T1000 (cell line): Measurements from ENCODE around the gene CDH16.
"Not testable (repeated sequence)": the region's sequence is repeated elsewhere in the genome, so short reads cannot be mapped to it uniquely, and the experiment has no call there.

Experiments used
- DNase-seq: peaks from one replicate; lab custom pipeline; 2025; ENCODE audit warnings: mixed read lengths; lab: John Stamatoyannopoulos, UW

Gene CDH16

DNA sequence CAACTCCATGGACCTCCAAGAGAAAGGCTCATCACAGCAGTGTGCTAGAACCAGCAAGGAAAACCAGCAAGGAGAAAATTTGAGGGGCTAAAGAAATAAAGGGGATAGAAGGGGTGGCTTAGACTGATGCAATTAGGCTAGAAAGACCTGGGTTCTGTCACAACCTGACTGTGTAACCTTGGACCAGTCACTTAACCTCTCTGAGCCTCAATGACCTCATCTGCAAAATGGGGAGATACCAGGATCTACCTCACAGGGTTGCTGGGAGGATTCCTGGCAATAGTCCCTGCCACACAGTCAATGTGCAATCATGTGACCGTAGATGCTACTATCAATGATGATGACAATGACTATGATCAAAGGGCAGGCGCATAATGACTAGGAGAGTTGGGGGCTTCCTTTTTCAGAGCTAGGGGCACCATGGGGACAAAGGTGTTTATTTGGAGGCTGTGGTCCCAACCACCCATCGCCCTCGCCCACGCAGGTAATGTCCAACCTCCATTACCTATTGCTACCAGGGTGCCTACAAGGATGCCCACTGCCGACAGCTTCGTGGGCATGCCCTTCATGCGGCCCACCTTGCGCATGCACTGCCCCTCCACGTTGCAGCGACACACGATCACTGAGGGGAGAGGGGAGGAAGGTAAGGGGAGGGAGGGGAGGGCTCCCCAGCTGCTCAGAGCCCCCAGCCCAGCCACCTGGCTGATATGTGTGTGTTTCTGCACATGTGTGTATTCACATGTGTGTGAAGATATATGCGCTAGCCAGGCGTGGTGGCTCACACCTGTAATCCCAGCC is 9.7 kb downstream of the CDH16 start:
- no peak for DNase-seq

GRCh38 chr16:66908116-66908515 is 10.6 kb downstream of the CDH16 start:
- no peak for DNase-seq

DNA sequence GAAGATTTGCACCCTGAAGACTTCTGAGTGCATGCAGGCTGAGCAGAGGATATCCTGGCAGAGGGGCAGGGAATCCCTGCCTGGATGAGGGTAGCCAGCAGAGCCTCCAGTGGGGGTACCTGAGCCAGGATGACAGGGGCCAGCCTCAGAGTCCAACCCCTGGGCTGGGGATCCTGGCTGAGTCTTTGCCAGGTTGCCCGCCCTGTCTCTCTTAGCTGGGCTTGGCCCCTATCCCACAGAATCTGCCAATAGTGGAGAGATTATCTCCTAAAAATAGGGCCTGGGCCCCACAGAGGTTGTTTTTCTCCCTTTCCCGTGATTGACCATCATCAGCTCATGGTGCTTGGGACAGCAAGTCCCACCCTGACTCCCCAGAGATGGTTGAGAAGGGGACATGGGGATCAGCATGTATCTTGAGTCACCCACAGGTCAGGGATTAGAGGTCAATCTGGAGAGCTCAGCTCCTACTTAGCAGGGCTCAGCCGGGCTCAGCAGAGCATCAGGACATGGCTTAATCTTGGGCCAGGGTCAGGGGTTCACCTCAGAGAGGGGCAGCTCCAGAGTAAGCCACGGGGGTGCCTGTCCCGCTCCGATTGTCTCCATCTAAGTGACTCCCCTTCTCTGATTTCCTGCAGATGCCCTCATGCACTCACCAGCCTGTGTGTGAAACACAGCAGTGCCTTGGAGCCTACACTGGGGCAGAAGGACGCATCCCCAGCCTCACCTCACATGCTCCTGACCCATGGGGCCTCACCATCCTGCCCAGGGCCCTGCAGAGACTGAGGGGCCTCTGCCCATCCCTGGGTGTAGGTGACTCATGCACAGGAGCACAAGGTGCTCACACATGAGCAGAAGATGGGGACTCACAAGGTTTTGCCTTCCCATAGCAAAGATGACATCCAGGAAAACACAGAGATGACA is 11.5 kb downstream of the CDH16 start:
- no peak for DNase-seq

- no peak for DNase-seq
Measured at GRCh38 chr16:66905633-66906539, 12.8 kb downstream of the CDH16 start.

GRCh38 chr16:66904846-66905632 is 13.6 kb downstream of the CDH16 start:
- DNase-seq: no peak

DNA sequence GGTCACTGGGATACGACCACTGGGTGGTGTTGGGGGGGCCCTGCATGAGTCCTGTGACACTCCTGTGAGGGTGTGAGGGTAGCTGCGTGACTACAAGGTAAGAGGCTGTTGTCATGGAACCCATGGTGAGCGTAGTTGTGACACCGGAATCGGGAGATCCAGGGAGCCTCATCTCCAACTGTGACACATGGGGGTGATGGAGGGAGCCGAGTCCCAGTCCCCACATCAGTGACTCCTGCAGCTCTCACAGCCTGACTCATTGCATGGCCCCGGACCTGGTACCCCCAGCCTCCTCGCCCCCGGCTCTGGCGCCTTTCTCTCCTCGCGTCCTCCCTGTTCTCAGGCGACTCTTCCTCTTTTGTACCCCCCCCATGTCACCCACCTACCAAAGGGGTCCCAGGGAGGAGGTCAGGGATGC is 14.2 kb downstream of the CDH16 start:
- DNase-seq: no peak

- no peak for DNase-seq
Measured at GRCh38 chr16:66903544-66904427, 14.9 kb downstream of the CDH16 start.

DNA sequence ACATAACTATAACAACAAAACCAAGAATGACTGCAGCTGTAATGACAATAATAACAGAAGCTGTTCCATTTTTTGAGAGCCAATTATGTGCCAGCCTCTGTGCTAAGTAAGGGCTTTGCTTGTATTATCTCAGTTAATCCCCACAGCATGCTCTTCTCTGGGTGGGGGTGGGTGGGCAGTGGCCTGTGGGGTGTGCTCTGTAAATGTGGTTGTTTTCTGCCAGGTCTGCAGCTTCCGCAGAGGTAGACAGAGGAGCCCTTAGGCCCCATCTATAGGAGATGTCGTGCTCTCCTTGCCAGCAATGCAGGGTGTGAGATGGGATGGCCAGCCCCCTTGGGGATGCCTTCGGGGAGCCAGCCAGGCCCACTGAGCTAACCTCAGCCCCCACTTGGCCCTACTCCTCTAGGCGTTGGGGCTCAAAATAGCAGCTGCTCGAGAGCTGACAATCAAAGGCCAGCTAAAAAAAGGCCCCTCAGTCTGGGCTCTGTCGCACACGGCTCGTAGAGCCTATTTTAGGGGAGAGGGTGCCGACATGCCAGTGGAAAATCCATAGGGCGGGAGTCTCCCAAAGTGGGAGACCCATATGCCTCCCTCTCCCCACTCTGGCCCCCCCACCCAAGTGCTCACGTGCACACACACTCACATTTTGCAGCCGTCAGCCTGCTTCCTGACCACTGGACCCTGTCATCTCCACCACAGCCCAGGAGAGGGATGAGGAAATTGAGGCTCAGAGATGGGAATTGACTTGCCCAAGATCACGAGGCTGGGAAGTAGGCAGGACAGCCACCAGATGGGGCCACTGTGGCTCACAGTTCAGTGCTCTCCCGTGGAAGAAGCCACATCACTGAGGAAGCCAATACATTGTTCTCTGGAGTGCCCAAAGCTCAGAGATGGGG is 15.8 kb downstream of the CDH16 start:
- no peak for DNase-seq

- DNase-seq: no peak
Measured at GRCh38 chr16:66901626-66902025, 17.1 kb downstream of the CDH16 start.

DNA sequence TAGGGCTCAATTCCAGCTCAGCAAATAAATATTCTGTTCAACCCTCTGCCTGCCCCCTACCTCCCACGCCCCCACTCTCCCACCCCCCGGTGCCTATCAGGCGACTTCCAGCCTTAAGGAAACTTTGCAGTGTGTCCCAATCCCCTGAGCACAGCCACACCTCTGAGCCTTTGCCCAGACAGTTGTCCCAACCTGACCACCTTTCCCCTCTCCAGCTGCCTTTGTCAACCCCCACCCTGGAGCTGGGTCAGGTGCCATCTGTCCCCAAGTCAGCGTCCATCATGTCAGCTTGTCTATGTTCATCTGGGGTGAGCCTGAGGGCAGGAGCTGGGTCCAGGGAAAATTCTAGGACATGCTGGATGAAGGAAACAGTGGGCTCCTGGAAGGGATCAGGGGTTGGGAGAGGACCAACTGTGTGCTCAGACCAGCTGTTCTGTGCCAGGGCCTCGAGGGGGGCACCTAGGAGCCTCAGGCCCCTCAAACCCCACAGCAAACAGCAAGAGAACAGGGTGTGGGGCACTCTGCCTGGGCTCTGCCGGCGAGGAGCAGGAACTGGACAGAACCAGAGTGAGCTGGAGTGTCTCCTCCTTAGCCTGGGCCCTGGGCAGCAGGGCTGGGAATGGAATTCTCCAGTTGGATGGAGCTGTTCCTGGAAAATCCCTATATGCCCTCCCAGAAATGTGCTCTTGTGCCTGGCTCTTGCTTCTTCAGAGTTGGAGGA is 17.8 kb downstream of the CDH16 start:
- DNase-seq: no peak

DNA sequence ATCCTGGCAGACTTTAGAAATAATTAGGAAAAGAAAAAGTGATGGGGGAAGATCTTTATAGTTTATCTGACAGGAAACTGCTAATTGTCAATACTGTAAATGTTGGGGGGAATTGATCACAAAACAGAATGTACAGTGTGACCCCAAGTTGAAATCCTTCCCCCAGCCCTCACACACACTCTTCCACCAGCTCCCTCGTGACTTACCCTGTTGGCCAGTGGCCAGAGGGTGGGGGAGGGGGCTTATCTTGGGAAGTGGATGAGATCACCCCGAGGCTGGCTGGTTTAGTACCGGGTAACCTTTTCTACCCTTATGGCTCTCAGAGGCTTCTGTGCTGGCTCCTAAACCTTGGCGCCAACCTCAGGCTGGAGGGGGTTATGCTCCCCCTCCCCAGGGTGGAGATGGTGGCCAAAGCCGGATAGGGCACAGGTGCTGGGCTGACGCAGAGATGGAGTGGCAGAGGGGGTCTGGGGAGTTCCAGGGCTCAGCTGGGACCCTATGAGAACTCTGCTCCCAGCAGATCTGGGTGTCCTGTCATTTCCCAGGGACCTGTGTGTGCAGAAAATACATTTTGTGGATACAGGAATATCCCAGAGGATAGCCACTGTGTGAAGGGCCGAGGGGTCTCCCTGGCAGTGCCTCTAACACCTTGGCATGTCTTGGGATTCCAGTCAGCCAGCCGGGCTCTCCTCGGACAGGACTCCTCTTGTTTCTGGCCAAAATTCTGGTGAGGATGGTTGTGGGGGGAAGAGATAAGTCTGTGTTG is 18.6 kb downstream of the CDH16 start:
- DNase-seq: peak; percentile 51

DNA sequence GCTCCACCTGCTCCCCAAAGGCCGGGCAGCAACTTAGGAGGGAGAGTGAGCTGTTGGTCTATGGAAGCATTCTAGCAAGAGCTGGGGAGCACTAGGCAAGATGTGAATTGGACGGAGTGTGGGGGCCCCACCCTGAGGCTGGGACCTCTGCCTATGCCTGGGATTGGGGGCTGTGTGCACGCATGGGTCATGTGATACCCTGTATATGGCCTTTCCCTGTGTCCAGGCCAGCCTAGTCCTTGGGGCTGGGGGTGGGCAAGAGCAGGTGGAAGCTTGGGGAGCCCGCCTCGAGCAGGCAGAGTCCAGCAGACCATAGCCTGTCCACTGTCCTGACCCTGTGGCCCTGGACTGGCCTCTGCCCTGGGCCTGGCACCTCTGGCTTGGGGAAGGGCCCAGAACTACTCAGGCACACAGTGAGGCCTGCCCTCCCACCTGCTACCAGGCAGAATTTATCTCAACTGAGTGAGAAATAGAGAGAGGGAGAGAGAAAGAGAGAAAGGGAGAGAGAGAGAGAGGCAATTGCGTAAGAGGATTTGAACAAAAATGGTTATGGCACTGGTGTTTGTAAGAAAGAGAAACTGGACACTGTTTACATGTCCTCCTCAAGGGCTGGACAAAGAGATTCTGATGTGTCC is 19.3 kb downstream of the CDH16 start:
- DNase-seq: no peak

GRCh38 chr16:66898933-66899309 is 19.8 kb downstream of the CDH16 start:
- no peak for DNase-seq

DNA sequence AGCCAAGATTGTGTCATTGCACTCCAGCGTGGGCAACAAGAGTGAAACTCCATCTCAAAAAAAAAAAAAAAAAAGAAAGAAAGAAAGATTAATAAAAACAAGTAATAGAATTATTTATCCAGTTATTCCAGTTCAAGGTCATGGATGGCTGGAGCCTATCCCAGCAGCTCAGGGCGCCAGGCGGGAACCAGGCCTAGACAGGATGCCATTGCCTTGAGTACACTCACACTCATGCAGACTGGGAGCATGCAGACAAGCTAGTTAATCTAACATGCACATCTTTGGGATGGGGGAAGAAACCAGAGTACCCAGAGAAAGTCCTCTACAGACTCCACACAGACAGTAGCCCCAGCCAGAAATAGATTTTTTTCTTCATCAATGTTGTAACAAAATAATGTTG is 20.5 kb downstream of the CDH16 start:
- no peak for DNase-seq

GRCh38 chr16:66896682-66897081 is 22.0 kb downstream of the CDH16 start:
- not testable (repeated sequence) for DNase-seq

DNA sequence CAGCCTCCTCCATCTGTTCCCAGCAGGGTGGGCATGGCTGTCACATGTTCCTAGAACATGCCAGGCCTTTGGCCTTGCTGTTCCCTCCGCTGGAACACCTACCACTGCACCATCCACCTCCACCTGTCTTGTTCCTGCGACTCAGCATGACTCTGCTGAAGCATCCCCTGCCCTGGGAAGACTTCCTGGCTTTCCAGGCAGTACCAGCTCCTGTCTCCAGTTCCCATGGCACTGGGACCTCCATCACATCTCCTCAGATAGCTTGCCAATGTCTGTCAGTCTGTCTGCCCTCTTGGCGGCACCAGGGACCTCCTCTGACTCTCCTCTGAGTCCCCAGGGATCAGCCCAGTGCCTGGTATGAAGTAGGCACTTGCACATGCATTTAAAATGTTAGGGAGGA is 22.7 kb downstream of the CDH16 start:
- DNase-seq: no peak

DNA sequence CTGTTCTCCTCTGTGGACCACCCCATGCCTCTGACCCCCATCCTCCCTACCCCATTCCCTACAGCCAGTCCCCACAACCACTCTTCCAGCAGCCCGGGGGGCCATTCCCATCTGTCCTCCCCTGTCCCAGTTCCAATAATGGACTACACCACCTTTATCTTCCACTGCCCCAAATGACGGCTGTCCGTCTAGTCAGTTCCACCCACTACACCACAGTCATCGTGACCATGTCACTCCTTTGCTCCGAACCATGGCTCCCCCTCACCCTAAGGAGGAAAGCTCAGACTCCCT is 23.1 kb downstream of the CDH16 start:
- no peak for DNase-seq
